HepG2 (cell line): ENCODE measurements around the gene KRTAP5-6. TPM values are rescaled to one million over a fixed set of nuclear protein-coding genes. Genes with fewer than 3 reads are reported as not detected.
A peak's percentile ranks its signal among the peaks of the same experiment; 100 is the strongest.

Experiments used
- CERS6 ChIP-seq: sonication (generic); formaldehyde crosslinking; IDR thresholded peaks from 2 replicates; pipeline ENCODE4 v1.5.0; 2020; ENCODE audit warnings: missing genetic modification reagents
- CHCHD3 ChIP-seq: sonication (generic); formaldehyde crosslinking; IDR thresholded peaks from 2 replicates; pipeline ENCODE4 v1.8.0; 2022; ENCODE audit warnings: mild to moderate bottlenecking, missing genetic modification reagents, moderate library complexity
- FOXJ3 ChIP-seq: sonication (generic); formaldehyde crosslinking; IDR thresholded peaks from 2 replicates; pipeline ENCODE4 v1.4.0; 2020; ENCODE audit warnings: missing genetic modification reagents, mild to moderate bottlenecking, borderline replicate concordance
- FOXO4 ChIP-seq: sonication (generic); formaldehyde crosslinking; conservative IDR thresholded peaks from 2 replicates; pipeline ENCODE4 v1.8.1; 2023; ENCODE audit warnings: missing genetic modification reagents
- HMGXB3 ChIP-seq: sonication (generic); formaldehyde crosslinking; IDR thresholded peaks from 2 replicates; pipeline ENCODE4 v1.4.0; 2020; ENCODE audit warnings: missing genetic modification reagents, borderline replicate concordance
- MXD3 ChIP-seq: IDR thresholded peaks from 2 replicates; pipeline ENCODE4 v1.6.1; 2016; ENCODE audit warnings: mild to moderate bottlenecking, missing biosample characterization, missing genetic modification reagents
- RFX5 ChIP-seq: IDR thresholded peaks from 2 replicates; pipeline ENCODE4 v1.6.1; 2011; ENCODE audit warnings: low read depth, low read length, improper control_type of control experiment
- RXRA ChIP-seq: sonication (generic); formaldehyde crosslinking; IDR thresholded peaks from 2 replicates; pipeline ENCODE4 v1.5.1; 2020; ENCODE audit warnings: missing genetic modification reagents
- SNRNP70 ChIP-seq: fragments of 200-400 bp; formaldehyde crosslinking; IDR thresholded peaks from 2 replicates; pipeline ENCODE4 v1.6.1; 2017; ENCODE audit warnings: mild to moderate bottlenecking, low read depth, low read length, moderate library complexity
- TRAFD1 ChIP-seq: sonication (generic); formaldehyde crosslinking; IDR thresholded peaks from 2 replicates; pipeline ENCODE4 v1.5.1; 2020; ENCODE audit warnings: missing genetic modification reagents, mild to moderate bottlenecking, borderline replicate concordance
- ZNF101 ChIP-seq: sonication (generic); formaldehyde crosslinking; IDR thresholded peaks from 2 replicates; pipeline ENCODE4 v1.4.0; 2020; ENCODE audit warnings: mild to moderate bottlenecking, low read depth, missing genetic modification reagents, borderline replicate concordance
- ZNF143 ChIP-seq: sonication (generic); formaldehyde crosslinking; IDR thresholded peaks from 2 replicates; pipeline ENCODE4 v1.4.0; 2020; ENCODE audit warnings: missing genetic modification reagents
- ZNF674 ChIP-seq: sonication (generic); formaldehyde crosslinking; IDR thresholded peaks from 2 replicates; pipeline ENCODE4 v1.5.0; 2020; ENCODE audit warnings: low read depth, mild to moderate bottlenecking, missing genetic modification reagents
- ZNF710 ChIP-seq: sonication (generic); formaldehyde crosslinking; IDR thresholded peaks from 2 replicates; pipeline ENCODE4 v1.5.0; 2020; ENCODE audit warnings: mild to moderate bottlenecking, missing genetic modification reagents, borderline replicate concordance
- polyA plus RNA-seq, 8 experiments: library from polyadenylated mRNA; depleted of rRNA in 3 of 8; stranded (reverse) in 7 of 8; unstranded in 1 of 8; fragments of >200 nt; fragmentation: Illumina TruSeq in 4 of 8; extraction: Trizol in 4 of 8; gene quantifications; 2 replicates each; pipeline versions ENCODE4 v1.2.1 to v1.2.3, GENCODE V29; 2011 to 2016; ENCODE audit warnings: low read depth in 4 of 8, missing spikeins in 1 of 8, mixed read lengths in 1 of 8; ENCODE audit not compliant: insufficient read depth in 1 of 8
- total RNA-seq, 5 experiments: library from RNA; depleted of rRNA; stranded (reverse); fragments of >200 nt; fragmentation: Illumina TruSeq; extraction: Trizol; gene quantifications; 2 replicates each; pipeline ENCODE4 v1.2.3, GENCODE V29; 2016; ENCODE audit warnings: low read depth in 1 of 5

Gene KRTAP5-6
- total and polyA plus RNA-seq, 2 of the 13 experiments (the other 11 are each of a cell fraction or from before 2014, with no cell fraction given): not detected

- TF ChIP-seq TRAFD1 (no peak), ZNF710 (peak; percentile 50; the same call in 1 of the 2 replicates), CHCHD3 (CRISPR knock-in tag) (no peak), SNRNP70 (no peak), RFX5 (no peak), MXD3 (CRISPR knock-in tag) (no peak), FOXO4 (CRISPR knock-in tag) (no peak), HMGXB3 (CRISPR knock-in tag) (peak; percentile 57; the same call in 1 of the 2 replicates), ZNF143 (no peak), CERS6 (CRISPR knock-in tag) (no peak), FOXJ3 (CRISPR knock-in tag) (no peak; the same call in 1 of the 2 replicates), ZNF101 (CRISPR knock-in tag) (no peak), ZNF674 (CRISPR knock-in tag) (no peak), RXRA (CRISPR knock-in tag) (peak; percentile 76; the same call in 1 of the 2 replicates)
Measured at GRCh38 chr11:1654388-1655167, 42.4 kb upstream of the KRTAP5-6 start (continued).
